A549 (cell line): ENCODE results near the gene ZFP57. TPM values are rescaled to one million over a fixed set of nuclear protein-coding genes. Genes with fewer than 3 reads are reported as not detected.

Experiments
- ATAC-seq, 2 experiments: fragments of 200-7000 bp in 1 of 2; fragments of >200 bp in 1 of 2; cut with Nextera tagmentation in 1 of 2; cut with Tn5 transposase in 1 of 2; 3 replicates each; pipeline versions ENCODE4 v1.8.0 to v1.9.1; 2018 to 2020; ENCODE audit warnings: mild to moderate bottlenecking in 1 of 2, moderate library complexity in 1 of 2
- CTCF ChIA-PET: fragments of 300-600 bp; sonication (Branson Sonifier 250); formaldehyde crosslinking; extraction: SDS; loops from one replicate; lab custom pipeline; 2021; ENCODE audit warnings: antibody characterized with exemption, inconsistent platforms; lab: Yijun Ruan, JAX
- POLR2A ChIA-PET: fragments of 350-600 bp; formaldehyde crosslinking; extraction: SDS; loops from one replicate; lab custom pipeline; 2021; ENCODE audit warnings: antibody characterized with exemption, inconsistent platforms; lab: Yijun Ruan, JAX
- DNase-seq, 2 experiments: peaks; one replicate each; pipeline versions ENCODE4 v3.0.0 to v3.0.0-alpha.2; 2011 to 2016; ENCODE audit warnings: low read depth in 1 of 2, low spot score in 1 of 2
- FAIRE-seq: peaks from 2 replicates; lab custom pipeline; 2011; peaks lifted over from hg19 to GRCh38; lab: Jason Lieb, UNC
- H3K27ac ChIP-seq, 2 experiments: fragments of >200 bp; sonication (Bioruptor Twin); formaldehyde crosslinking; 3 replicates each; pipeline ENCODE4 v1.5.1; 2016 to 2017
- H3K4me1 ChIP-seq: fragments of >200 bp; sonication (Bioruptor Twin); formaldehyde crosslinking; 3 replicates; pipeline ENCODE4 v1.6.1; 2016
- H3K4me2 ChIP-seq: fragments of >200 bp; sonication (Bioruptor Twin); formaldehyde crosslinking; 3 replicates; pipeline ENCODE4 v1.6.1; 2016
- H3K4me3 ChIP-seq: fragments of >200 bp; sonication (Bioruptor Twin); formaldehyde crosslinking; 3 replicates; pipeline ENCODE4 v1.5.1; 2016
- H3K9me3 ChIP-seq: fragments of >200 bp; sonication (Bioruptor Twin); formaldehyde crosslinking; 3 replicates; pipeline ENCODE4 v1.6.1; 2016
- BCL3 ChIP-seq: fragments of >200 bp; sonication (Bioruptor Twin); formaldehyde crosslinking; IDR thresholded peaks from 3 replicates; pipeline ENCODE4 v1.6.1; 2016
- BHLHE40 ChIP-seq: IDR thresholded peaks from 2 replicates; pipeline ENCODE4 v1.6.1; 2012; ENCODE audit warnings: low read depth, low read length, inconsistent platforms
- E2F6 ChIP-seq: IDR thresholded peaks from 2 replicates; pipeline ENCODE4 v1.6.1; 2012; ENCODE audit warnings: low read depth, borderline replicate concordance
- EHMT2 ChIP-seq: fragments of 200-600 bp; sonication (generic); IDR thresholded peaks from 2 replicates; pipeline ENCODE4 v1.6.1; 2016; ENCODE audit warnings: antibody characterized with exemption, low read depth, mild to moderate bottlenecking, moderate library complexity
- FOSL2 ChIP-seq, 2 experiments: fragments of 450-650 bp in 1 of 2; fragments of >200 bp in 1 of 2; sonication (Bioruptor Twin) in 1 of 2; formaldehyde crosslinking; IDR thresholded peaks; 2 replicates each; pipeline versions ENCODE4 v1.5.0 to v1.6.1; 2016 to 2020; ENCODE audit warnings: mild to moderate bottlenecking in 1 of 2, moderate library complexity in 1 of 2
- GATA3 ChIP-seq: IDR thresholded peaks from 2 replicates; pipeline ENCODE4 v1.6.1; 2012; ENCODE audit warnings: borderline replicate concordance
- HOXA7 ChIP-seq: fragments of 250-450 bp; sonication (Bioruptor Pico); IDR thresholded peaks from 2 replicates; pipeline ENCODE4 v1.5.0; 2020; ENCODE audit warnings: mild to moderate bottlenecking, moderate library complexity
- HOXB5 ChIP-seq: fragments of 250-450 bp; sonication (Bioruptor Pico); IDR thresholded peaks from 2 replicates; pipeline ENCODE4 v1.5.0; 2020; ENCODE audit warnings: mild to moderate bottlenecking, moderate library complexity
- JUNB ChIP-seq: fragments of >200 bp; sonication (Bioruptor Twin); formaldehyde crosslinking; IDR thresholded peaks from 2 replicates; pipeline ENCODE4 v1.6.1; 2016
- MAFK ChIP-seq: fragments of 450-650 bp; IDR thresholded peaks from 2 replicates; pipeline ENCODE4 v1.6.1; 2014; ENCODE audit not compliant: partially characterized antibody
- MAX ChIP-seq: IDR thresholded peaks from 2 replicates; pipeline ENCODE4 v1.6.1; 2012
- MAZ ChIP-seq: fragments of 150-350 bp; IDR thresholded peaks from 2 replicates; pipeline ENCODE4 v1.6.1; 2014; ENCODE audit warnings: antibody characterized with exemption, low read depth, low read length, borderline replicate concordance
- PHF8 ChIP-seq: fragments of 200-600 bp; sonication (generic); IDR thresholded peaks from 2 replicates; pipeline ENCODE4 v1.6.1; 2016; ENCODE audit warnings: low read depth, mild to moderate bottlenecking, antibody characterized with exemption, moderate library complexity, borderline replicate concordance
- POLR2A ChIP-seq: IDR thresholded peaks from 2 replicates; pipeline ENCODE4 v1.6.1; 2012; ENCODE audit warnings: mild to moderate bottlenecking, low read length
- POLR2AphosphoS2 ChIP-seq: conservative IDR thresholded peaks from 2 replicates; pipeline ENCODE4 v1.6.1; 2012; ENCODE audit warnings: low read length, improper control_type of control experiment, inconsistent platforms
- SMC3 ChIP-seq: fragments of >200 bp; sonication (Bioruptor Twin); formaldehyde crosslinking; IDR thresholded peaks from 3 replicates; pipeline ENCODE4 v1.6.1; 2018; ENCODE audit warnings: inconsistent platforms
- TFCP2L1 ChIP-seq: fragments of 250-450 bp; sonication (Bioruptor Pico); IDR thresholded peaks from 2 replicates; pipeline ENCODE4 v1.5.0; 2021; ENCODE audit warnings: mild to moderate bottlenecking
- WGBS: methylation state at CpG from one replicate; pipeline ENCODE4 v1.1.6; 2017; ENCODE audit errors: missing lambda C conversion rate; 5-methylcytosine and 5-hydroxymethylcytosine counted together
- polyA plus RNA-seq, 4 experiments: library from polyadenylated mRNA; depleted of rRNA in 3 of 4; stranded (reverse); fragments of >200 nt; fragmentation: RNase III in 1 of 4; extraction: RNeasy Plus Mini Kit Qiagen cat#74134 plus additional on column Dnase treatment in 1 of 4; gene quantifications; 2 replicates in 3 of 4; 3 replicates in 1 of 4; pipeline ENCODE4 v1.2.3, GENCODE V29; 2011 to 2017

ZFP57 gene
- polyA plus RNA-seq, 2 of the 4 experiments (the other 2 are of a cell fraction): 0.08 TPM; not detected in 1

- TF ChIP-seq BCL3 (no peak), BHLHE40 (no peak), HOXB5 (CRISPR knock-in tag) (no peak), E2F6 (no peak), PHF8 (0 out of 2 replicates have a peak, but pooled peaks have one; percentile 41), MAX (0 out of 2 replicates have a peak, but pooled peaks have one; percentile 30), GATA3 (no peak), MAZ (no peak; the same call in 1 of the 2 replicates), POLR2AphosphoS2 (no peak), SMC3 (no peak), TFCP2L1 (CRISPR knock-in tag) (no peak), JUNB (no peak), HOXA7 (CRISPR knock-in tag) (no peak)
Observed at GRCh38 chr6:29632789-29633533, 48.0 kb downstream of the ZFP57 start, which contains the start of gene GABBR1 (continued).

GRCh38 chr6:29631860-29632731 is 48.9 kb downstream of the ZFP57 start:
- peak overlapping the region; percentile 87 to 98 for H3K27ac ChIP-seq
- POLR2A ChIA-PET: interaction anchor here (0.6 to 1.4 kb wide), 4 partner anchors 7 to 646 kb away, joined by 3 to 13 read pairs (median 4); no protein-coding TSS in a partner anchor
- FAIRE-seq: no peak

GRCh38 chr6:29631209-29631810 is 49.6 kb downstream of the ZFP57 start:
- H3K9me3 ChIP-seq: no peaks in the 10 kb centered on the region
- WGBS: 94% methylated on average over 11 of the region's 14 CpGs
- H3K4me3 ChIP-seq: no peak overlapping the region; the same call in 2 of the 3 replicates
- ChIA-PET POLR2A (no interaction called here), CTCF (interaction anchor here (18.2 kb wide), 1 partner anchor 19 kb away, joined by 183 read pairs; no protein-coding TSS in a partner anchor)
- peaks cover 14% of the 10 kb centered on the region for H3K4me1 ChIP-seq
- DNase-seq (no peak), FAIRE-seq (no peak), ATAC-seq (no peak)
- peak; percentile 6 for TF ChIP-seq MAFK
- TF ChIP-seq FOSL2 (IDR thresholded peaks at IDR 0.05): no peak
- no peak for TF ChIP-seq FOSL2 (CRISPR knock-in tag; IDR thresholded peaks at IDR 0.05)
- TF ChIP-seq EHMT2: no peak
- H3K4me2 ChIP-seq: peak overlapping the region; percentile 94; the same call in 2 of the 3 replicates
- no peak overlapping the region for H3K27ac ChIP-seq

More at GRCh38 chr6:29631860-29632731, 48.9 kb downstream of the ZFP57 start:
- H3K4me1 ChIP-seq: peaks cover 14% of the 10 kb centered on the region
- H3K4me2 ChIP-seq: peak overlapping the region; percentile 94
- peak; percentile 21 to 51 for DNase-seq
- CTCF ChIA-PET: interaction anchor here (18.2 kb wide), 1 partner anchor 18 kb away, joined by 183 read pairs; no protein-coding TSS in a partner anchor
- ATAC-seq: peak; percentile 32 to 64
- 21% methylated on average over 23 of the region's 53 CpGs for WGBS
- TF ChIP-seq POLR2A (peak; percentile 12; the same call in 1 of the 2 replicates), JUNB (no peak)
- H3K4me3 ChIP-seq: peak overlapping the region; percentile 54
- H3K9me3 ChIP-seq: no peaks in the 10 kb centered on the region
